ENCODE measurements around the gene DNALI1. TPM values are rescaled to one million over a fixed set of nuclear protein-coding genes. Genes with fewer than 3 reads are reported as not detected.
"Not testable (repeated sequence)": the region's sequence is repeated elsewhere in the genome, so short reads cannot be mapped to it uniquely, and the experiment has no call there.

Gene DNALI1
- total and polyA plus RNA-seq, 8 donors = 8.7 to 61.0 (median 12.3) TPM

- H3K9me3 ChIP-seq = no peaks in the 10 kb centered on the region
- no peak for FAIRE-seq
- no peak for ATAC-seq
- H3K4me3 ChIP-seq = no peak overlapping the region
- H3K36me3 ChIP-seq = peaks cover 0 to 9% (median 0%) of the 10 kb centered on the region in 3 donors
- 88 to 93% methylated on average over 1 of the region's 1 CpG for WGBS, 2 donors
- no peak for TF ChIP-seq CTCF (IDR thresholded peaks at IDR 0.05)
- intact Hi-C loops (cut with DNase I) = no loop called here
- no peaks in the 10 kb centered on the region for H3K27me3 ChIP-seq
- no peak overlapping the region for H3K27ac ChIP-seq
- no peak for DNase-seq
- peaks cover 0 to 12% (median 3%) of the 10 kb centered on the region in 3 donors for H3K4me1 ChIP-seq
These were observed 1.7 kb downstream of the DNALI1 start for GRCh38 chr1:37558411-37558810.

DNA sequence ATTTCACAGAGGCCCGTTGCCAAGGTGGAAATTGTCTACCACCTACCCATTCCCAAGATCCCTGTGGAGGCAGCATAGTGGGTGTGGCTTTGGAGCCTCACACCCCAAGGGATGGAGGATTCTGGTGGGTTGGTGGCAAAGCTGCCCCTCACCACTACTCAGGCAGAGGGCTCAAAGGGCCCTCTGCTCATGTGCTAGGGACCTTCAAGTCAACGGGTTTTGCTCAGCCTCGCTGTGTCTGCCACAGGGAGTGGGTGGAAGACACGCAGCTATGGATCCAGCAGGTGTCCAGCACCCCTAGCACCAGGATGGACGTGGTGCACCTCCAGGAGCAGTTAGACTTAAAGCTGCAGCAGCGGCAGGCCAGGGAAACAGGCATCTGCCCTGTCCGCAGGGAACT is 2.3 kb downstream of the DNALI1 start:
- FAIRE-seq = no peak
- TF ChIP-seq CTCF (IDR thresholded peaks at IDR 0.05) = no peak

DNA sequence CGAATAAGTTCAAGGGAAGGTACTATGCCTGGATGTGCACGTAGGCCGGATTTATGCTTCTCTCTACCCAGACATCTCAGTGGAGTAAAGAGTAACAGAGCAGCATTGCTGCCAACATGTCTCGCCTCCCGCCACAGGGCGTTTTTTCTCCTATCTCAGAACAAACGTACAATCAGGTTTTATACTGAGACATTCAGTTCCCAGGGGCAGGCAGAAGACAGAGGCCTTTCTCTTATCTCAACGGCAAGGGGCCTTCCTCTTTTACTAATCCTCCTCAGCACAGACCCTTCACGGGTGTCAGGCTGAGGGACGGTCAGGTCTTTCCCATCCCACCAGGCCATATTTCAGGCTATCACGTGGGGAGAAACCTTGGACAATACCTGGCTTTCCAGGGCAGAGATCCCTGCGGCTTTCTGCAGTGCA is 3.2 kb downstream of the DNALI1 start:
- ATAC-seq; intact Hi-C loops (cut with DNase I): not testable (repeated sequence)

More for the DNA sequence above, 2.3 kb downstream of the DNALI1 start:
- intact Hi-C loops (cut with DNase I) = no loop called here
- Histone ChIP-seq H3K4me1 (peaks cover 0 to 12% (median 3%) of the 10 kb centered on the region in 3 donors), H3K27ac (no peak overlapping the region), H3K27me3 (no peaks in the 10 kb centered on the region), H3K9me3 (no peaks in the 10 kb centered on the region), H3K36me3 (peaks cover 0 to 9% (median 0%) of the 10 kb centered on the region in 3 donors), H3K4me3 (no peak overlapping the region)
- ATAC-seq (no peak), DNase-seq (no peak)
- 86 to 94% methylated on average over 7 of the region's 7 CpGs for WGBS, 2 donors

DNA sequence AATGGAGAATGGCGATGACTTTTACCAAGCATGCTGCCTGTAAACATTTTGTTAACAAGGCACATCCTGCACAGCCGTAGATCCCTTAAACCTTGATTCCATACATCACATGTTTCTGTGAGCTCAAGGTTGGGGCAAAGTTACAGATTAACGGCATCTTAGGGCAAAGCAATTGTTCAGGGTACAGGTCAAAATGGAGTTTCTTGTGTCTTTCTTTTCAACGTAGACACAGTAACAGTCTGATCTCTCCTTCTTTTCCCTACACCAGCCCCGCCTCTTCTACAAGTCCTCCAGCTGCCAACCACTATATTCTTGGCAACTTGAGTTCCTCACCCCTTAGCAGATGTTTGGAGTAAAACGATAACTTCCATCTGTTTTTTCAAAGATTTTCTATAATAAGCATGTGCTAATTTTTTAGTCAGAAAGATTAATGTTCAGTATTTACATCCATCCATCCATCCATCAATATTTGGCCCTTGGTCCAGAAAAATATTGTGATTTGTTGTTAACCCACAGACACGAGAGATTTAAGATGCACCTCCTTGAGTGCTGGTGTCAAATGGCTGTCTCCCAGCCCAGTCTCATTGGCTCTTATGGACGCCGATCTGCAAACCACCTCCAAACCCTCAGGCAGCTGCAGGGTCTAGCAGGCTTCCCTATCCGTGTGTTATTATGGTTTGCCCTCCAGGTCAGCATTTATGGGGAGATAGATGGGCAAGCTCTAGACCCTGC is 3.8 kb downstream of the DNALI1 start:
- DNase-seq = no peak
- no peak for ATAC-seq
- Histone ChIP-seq H3K27ac (no peak overlapping the region), H3K4me1 (peaks cover 0 to 8% (median 3%) of the 10 kb centered on the region in 3 donors), H3K4me3 (no peak overlapping the region), H3K9me3 (no peaks in the 10 kb centered on the region), H3K36me3 (peaks cover 0 to 14% (median 7%) of the 10 kb centered on the region in 3 donors), H3K27me3 (no peaks in the 10 kb centered on the region)
- intact Hi-C loops (cut with DNase I) = no loop called here
- 77 to 83% methylated on average over 10 of the region's 10 CpGs for WGBS, 2 donors
- FAIRE-seq = no peak
- no peak for TF ChIP-seq CTCF (IDR thresholded peaks at IDR 0.05)

More for the DNA sequence above, 3.2 kb downstream of the DNALI1 start:
- not testable (repeated sequence) for H3K27ac ChIP-seq, H3K4me3 ChIP-seq, H3K36me3 ChIP-seq, FAIRE-seq, H3K9me3 ChIP-seq, H3K4me1 ChIP-seq, H3K27me3 ChIP-seq, DNase-seq
- WGBS, 2 donors = 54 to 56% methylated on average over 12 of the region's 12 CpGs

- Histone ChIP-seq H3K4me1 (peaks cover 0 to 7% (median 2%) of the 10 kb centered on the region in 3 donors), H3K27ac (no peak overlapping the region), H3K4me3 (no peak overlapping the region), H3K9me3 (no peaks in the 10 kb centered on the region), H3K27me3 (no peaks in the 10 kb centered on the region), H3K36me3 (peaks cover 0 to 23% (median 15%) of the 10 kb centered on the region in 3 donors)
- FAIRE-seq = no peak
- TF ChIP-seq CTCF (IDR thresholded peaks at IDR 0.05) = peak in 1 of 4 donors; percentile 11
- no peak for DNase-seq
- no peak for ATAC-seq
- WGBS, 2 donors = 94 to 96% methylated on average over 21 of the region's 21 CpGs
- intact Hi-C loops (cut with DNase I) = no loop called here
These were observed 4.7 kb downstream of the DNALI1 start for GRCh38 chr1:37561133-37562132.

All from pancreas (tissue), 10 donors.